Activated CD8-positive, alpha-beta memory T cell treated with anti-CD3 and anti-CD28 coated beads, Interleukin-2, amount 50 U/mL, for 1 hour (primary cell): ENCODE data around the gene SLC16A1.

Experiments
- DNase-seq: peaks from one replicate; pipeline ENCODE4 v3.0.0-alpha.2; 2020; ENCODE audit errors: extremely low read depth

Gene SLC16A1

GRCh38 chr1:112882271-112882744 is 73.7 kb downstream of the SLC16A1 start:
- no peak for DNase-seq

GRCh38 chr1:112881742-112882127 is 74.3 kb downstream of the SLC16A1 start:
- no peak for DNase-seq

GRCh38 chr1:112879834-112880233 is 76.2 kb downstream of the SLC16A1 start:
- DNase-seq: no peak

- no peak for DNase-seq
These were observed 77.7 kb downstream of the SLC16A1 start for GRCh38 chr1:112878321-112878720.

- no peak for DNase-seq
These were observed 78.2 kb downstream of the SLC16A1 start for GRCh38 chr1:112877750-112878149.

GRCh38 chr1:112876315-112876714 is 79.7 kb downstream of the SLC16A1 start:
- no peak for DNase-seq

- no peak for DNase-seq
These were observed 83.4 kb downstream of the SLC16A1 start for GRCh38 chr1:112872551-112872962.

GRCh38 chr1:112870887-112871646 is 84.9 kb downstream of the SLC16A1 start:
- no peak for DNase-seq

GRCh38 chr1:112869895-112870294 is 86.1 kb downstream of the SLC16A1 start:
- DNase-seq: no peak

GRCh38 chr1:112868191-112868590 is 87.8 kb downstream of the SLC16A1 start:
- no peak for DNase-seq

- DNase-seq: no peak
These were observed 89.0 kb downstream of the SLC16A1 start for GRCh38 chr1:112866981-112867380.

GRCh38 chr1:112866151-112866550 is 89.8 kb downstream of the SLC16A1 start:
- DNase-seq: no peak

GRCh38 chr1:112862753-112863426 is 93.1 kb downstream of the SLC16A1 start:
- no peak for DNase-seq
